ENCODE measurements around the gene SDC1.
"Not testable (repeated sequence)": the region's sequence is repeated elsewhere in the genome, so short reads cannot be mapped to it uniquely, and the experiment has no call there.

SDC1 gene

GRCh38 chr2:20196657-20197161, 28.2 kb downstream of the SDC1 start:
- no peak overlapping the region for H3K4me3 ChIP-seq (replicated peaks; ENCODE audit: low read depth, low read length)

GRCh38 chr2:20196053-20196656, 28.8 kb downstream of the SDC1 start:
- no peak overlapping the region for H3K4me3 ChIP-seq (replicated peaks; ENCODE audit: low read depth, low read length)
- TF ChIP-seq, protein P1, sequence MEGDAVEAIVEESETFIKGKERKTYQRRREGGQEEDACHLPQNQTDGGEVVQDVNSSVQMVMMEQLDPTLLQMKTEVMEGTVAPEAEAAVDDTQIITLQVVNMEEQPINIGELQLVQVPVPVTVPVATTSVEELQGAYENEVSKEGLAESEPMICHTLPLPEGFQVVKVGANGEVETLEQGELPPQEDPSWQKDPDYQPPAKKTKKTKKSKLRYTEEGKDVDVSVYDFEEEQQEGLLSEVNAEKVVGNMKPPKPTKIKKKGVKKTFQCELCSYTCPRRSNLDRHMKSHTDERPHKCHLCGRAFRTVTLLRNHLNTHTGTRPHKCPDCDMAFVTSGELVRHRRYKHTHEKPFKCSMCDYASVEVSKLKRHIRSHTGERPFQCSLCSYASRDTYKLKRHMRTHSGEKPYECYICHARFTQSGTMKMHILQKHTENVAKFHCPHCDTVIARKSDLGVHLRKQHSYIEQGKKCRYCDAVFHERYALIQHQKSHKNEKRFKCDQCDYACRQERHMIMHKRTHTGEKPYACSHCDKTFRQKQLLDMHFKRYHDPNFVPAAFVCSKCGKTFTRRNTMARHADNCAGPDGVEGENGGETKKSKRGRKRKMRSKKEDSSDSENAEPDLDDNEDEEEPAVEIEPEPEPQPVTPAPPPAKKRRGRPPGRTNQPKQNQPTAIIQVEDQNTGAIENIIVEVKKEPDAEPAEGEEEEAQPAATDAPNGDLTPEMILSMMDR (IDR thresholded peaks at IDR 0.05; ENCODE audit: low read depth, low read length, missing control alignments), result no peak
- DNase-seq (ENCODE audit: extremely low read depth, low read depth), result no peak

More at GRCh38 chr2:20196657-20197161, 28.2 kb downstream of the SDC1 start:
- no peak for DNase-seq (ENCODE audit: extremely low read depth, low read depth)
- TF ChIP-seq, protein P1 (IDR thresholded peaks at IDR 0.05; ENCODE audit: low read depth, low read length, missing control alignments), result no peak

DNA sequence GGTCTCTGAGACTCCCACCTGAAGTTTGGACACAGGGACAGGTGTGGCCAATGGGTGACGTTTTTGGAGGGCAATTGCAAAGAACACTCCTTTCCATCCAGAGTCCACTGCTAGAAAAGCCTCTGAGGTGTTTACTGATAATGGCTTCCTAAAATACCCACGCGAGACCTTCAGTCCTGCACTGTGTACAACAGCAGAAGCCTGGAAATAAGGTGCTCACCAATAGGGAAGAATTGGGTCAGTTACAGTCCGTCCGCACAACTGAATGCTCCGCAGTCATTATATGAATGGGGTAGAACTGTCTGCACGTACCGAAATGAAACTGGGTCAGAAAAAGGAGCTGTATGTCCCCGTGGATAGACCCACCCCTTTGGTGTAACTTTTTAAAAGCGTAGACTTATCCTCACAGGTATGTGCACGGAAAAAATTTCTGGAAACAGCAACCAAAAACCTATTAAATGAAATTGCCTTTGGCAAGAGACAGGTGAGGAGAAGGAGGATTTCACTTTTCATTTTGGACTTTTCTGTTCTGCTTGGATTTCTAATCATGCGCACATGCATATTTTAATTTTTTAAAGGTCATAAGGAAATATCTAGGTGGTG, 29.4 kb downstream of the SDC1 start:
- DNase-seq (ENCODE audit: extremely low read depth, low read depth), result no peak
- TF ChIP-seq, protein P1 (IDR thresholded peaks at IDR 0.05; ENCODE audit: low read depth, low read length, missing control alignments), result no peak
- no peak overlapping the region for H3K4me3 ChIP-seq (replicated peaks; ENCODE audit: low read depth, low read length)

GRCh38 chr2:20195016-20195411, 29.9 kb downstream of the SDC1 start:
- DNase-seq (ENCODE audit: extremely low read depth, low read depth); H3K4me3 ChIP-seq (replicated peaks; ENCODE audit: low read depth, low read length): not testable (repeated sequence)

DNA sequence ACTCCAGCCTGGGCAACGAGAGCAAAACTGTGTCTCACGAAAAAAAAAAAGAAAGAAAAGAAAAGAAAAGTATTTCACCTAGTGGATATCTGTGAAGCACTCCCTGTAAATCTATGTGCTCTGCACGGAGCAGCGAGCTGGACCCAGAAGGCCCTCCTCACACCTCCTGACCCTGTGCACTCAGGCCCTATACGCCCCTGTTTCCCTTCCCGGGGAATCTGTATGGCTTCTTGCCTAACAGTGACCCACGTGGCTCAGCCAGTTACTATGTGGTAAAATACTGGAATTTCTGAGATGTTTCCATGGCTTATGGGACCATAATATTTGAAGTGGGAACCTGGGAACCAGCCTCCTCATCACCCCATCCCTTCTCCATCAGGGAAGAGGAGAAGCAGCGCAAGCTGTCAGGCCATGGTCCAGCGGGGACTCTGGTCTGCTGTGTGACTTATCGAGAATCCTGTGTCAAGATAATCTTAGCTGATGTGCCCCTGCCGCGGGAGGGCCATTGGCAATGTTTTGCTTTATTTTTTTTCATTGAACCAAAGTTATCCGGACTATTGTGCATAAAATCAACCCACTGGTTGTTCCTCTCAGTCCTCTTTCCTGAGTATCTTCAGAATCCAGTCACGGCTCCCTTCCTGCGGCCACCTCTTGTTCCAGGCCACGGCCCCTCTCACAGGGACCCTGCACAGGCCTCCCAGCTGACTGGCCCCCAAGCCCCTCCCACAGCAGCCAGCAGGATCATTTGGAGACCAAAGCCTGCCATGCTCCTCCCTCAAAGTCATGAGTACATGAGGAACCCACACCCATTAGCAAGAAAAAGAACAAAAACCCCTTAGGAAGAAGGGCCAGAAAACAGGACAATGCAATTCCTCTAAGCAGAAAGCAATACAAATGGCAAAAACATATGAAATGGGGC, 30.6 kb downstream of the SDC1 start:
- TF ChIP-seq, protein P1 (IDR thresholded peaks at IDR 0.05; ENCODE audit: low read depth, low read length, missing control alignments), result no peak
- no peak for DNase-seq (ENCODE audit: extremely low read depth, low read depth)
- H3K4me3 ChIP-seq (replicated peaks; ENCODE audit: low read depth, low read length), result no peak overlapping the region

DNA sequence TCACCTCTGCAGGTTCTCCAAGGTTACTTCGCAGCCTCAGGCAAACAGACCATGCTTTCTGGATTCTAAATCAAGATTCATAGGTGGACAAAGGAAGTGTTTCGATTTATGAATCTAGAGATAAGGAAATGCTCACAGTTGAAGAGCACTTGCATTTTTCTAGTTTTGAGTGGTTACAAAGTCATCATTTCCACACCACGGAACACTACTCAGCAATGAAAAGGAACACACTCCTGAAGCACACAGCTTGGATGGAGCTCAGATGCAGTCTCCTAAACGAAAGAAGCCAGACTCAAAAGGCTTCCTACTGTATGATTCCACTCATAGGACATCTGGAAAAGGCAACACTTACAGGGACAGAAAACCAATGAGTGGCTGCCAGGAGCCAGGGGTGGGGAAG, 31.7 kb downstream of the SDC1 start:
- TF ChIP-seq, protein P1 (IDR thresholded peaks at IDR 0.05; ENCODE audit: low read depth, low read length, missing control alignments), result no peak
- no peak overlapping the region for H3K4me3 ChIP-seq (replicated peaks; ENCODE audit: low read depth, low read length)
- DNase-seq (ENCODE audit: extremely low read depth, low read depth), result no peak

GRCh38 chr2:20192781-20193180, 32.1 kb downstream of the SDC1 start:
- TF ChIP-seq, protein P1 (IDR thresholded peaks at IDR 0.05; ENCODE audit: low read depth, low read length, missing control alignments), result no peak
- H3K4me3 ChIP-seq (replicated peaks; ENCODE audit: low read depth, low read length), result no peak overlapping the region
- no peak for DNase-seq (ENCODE audit: extremely low read depth, low read depth)
